NCI-H2196 treated with DMSO at 0.1 percent for 48 hours (cell line): ENCODE measurements around the gene ZNF620.
"Not testable (repeated sequence)": the region's sequence is repeated elsewhere in the genome, so short reads cannot be mapped to it uniquely, and the experiment has no call there.

Source experiments
- DNase-seq: peaks from one replicate; lab custom pipeline; 2025; ENCODE audit not compliant: unreplicated experiment; lab: John Stamatoyannopoulos, UW

Gene ZNF620

DNA sequence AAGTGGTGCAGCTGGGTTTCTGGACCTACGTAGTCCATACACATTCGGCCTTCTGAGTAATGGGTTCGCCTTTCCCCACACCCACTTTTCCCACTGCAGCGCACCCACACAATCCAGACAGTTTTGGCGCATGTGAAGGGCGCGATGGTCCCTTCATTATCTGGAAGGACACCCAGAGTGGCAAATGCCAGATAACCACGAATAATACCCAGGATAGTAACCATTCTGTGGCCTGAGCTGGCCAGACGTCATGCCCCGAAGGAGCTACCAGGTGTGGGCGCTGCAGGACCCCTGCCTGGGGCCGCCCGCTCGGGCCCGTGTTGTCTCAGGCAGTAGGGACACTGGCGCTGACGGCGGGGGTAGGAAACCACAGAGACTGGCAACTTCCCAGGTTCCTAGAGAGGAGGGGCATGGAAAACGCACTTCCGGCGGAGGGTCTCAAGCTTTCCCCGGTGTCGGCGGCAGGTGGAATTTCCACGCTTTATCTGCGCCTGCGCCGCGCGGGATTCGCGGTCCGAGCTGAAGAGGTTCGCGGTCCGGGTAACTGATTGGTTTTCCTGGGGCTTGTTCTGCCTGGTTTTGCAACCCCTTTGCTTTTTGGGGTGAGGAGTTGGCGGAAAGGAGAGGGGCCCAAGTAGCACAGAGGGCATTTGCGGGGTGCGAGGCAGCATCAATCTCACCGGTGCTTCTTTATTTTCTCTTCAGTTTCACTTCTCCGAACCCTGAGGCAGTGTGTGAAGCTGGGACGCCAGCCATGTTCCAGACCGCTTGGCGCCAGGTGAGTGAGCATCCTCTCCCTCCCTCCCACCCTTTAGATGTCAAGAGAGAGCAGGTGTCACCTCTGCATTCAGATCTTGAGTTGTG lies at the start of gene ZNF620:
Gene ZNF620, plus strand, starts transcription at position 441 of the 864 bp plus-strand sequence. Its CDS starts 314 bp downstream, at position 755.
- peak; percentile 77 for DNase-seq

DNA sequence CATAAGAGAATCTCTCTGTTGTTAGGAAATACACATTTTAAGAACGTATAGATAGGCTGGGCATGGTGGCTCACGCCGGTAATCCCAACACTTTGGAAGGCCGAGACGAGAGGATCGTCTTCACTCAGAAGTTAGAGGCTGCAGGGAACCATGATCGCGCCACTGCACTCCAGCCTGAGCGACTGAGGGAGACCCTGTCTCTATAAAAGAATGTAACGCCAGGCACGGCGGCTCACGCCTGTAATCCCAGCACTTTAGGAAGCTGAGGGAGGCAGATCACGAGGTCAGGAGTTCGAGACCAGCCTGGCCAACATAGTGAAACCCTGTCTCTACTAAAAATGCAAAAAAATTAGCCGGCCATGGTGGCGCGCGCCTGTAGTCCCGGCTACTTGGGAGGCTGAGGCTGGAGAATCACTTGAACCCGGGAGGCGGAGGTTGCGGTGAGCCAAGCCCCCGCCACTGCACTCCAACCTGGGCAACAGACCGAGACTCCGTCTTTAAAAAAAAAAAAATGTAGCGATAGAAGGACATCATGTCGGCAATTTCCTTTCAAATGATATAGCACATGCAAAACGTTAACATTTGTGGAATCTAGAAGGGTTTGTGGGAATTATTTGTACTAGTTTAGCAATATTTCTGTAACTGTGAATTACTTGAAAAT lies 49.4 kb upstream of the ZNF620 start:
- no peak for DNase-seq

DNA sequence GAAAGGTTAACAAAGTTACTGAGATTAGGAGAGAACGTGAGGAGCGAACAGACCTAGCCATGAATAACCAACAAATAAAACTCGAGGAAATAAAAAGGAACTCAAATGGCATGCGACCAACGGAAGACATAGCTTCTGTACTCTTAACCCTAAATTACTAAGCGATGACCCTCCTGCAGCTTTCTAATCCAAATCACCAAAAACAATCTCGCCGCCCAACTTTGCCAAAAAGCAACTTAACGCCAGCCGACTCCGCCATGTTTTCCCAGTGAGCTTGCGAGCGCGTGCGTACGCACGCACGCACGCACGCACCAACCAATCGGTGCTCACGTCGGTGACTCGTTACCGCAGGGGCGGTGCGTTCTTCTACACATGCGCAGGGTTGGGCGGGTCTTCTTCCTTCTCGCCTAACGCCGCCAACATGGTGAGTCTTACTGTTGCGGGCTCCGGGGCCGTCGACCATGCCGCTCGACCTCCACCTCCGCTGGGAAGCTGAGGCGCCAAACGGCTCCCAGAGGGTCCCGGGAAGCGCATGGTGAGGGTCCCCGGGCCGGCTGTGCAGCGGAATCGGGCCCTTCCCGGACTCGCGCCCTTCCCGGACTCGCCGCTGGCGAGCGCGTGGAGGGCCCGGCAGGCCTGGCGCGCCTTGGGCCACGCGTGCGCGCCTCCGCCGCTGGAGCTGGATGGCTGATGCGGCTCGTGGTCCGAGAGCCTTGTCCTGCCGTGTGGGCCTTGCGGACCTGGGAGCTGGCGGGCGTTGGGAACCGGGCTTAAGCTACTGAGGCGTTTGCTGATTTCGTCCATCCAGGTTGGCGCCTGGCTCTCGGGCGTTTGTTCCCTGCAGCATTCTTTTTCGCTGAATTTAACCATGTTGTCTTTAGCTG lies 48.7 kb upstream of the ZNF620 start, which contains the start of gene RPL14:
Gene RPL14, plus strand, starts transcription at position 400 of the 884 bp plus-strand sequence. Its CDS starts 133 bp downstream, at position 533.
- peak; percentile 58 for DNase-seq

DNA sequence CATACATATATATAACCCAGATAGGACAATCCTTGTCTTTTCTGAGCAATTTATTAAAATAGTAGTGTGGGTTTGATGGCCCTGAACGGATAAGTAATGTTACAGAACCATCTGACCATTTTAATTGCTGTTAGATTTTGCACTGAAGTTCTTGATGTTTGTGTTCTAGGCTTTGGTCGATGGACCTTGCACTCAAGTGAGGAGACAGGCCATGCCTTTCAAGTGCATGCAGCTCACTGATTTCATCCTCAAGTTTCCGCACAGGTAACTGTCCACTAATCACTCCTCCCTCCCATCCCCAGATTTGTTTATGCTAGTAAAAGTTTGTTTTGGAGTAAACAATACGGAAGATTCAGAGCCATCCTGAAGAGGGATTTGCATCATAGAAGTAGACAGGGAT lies 47.4 kb upstream of the ZNF620 start:
- no peak for DNase-seq

DNA sequence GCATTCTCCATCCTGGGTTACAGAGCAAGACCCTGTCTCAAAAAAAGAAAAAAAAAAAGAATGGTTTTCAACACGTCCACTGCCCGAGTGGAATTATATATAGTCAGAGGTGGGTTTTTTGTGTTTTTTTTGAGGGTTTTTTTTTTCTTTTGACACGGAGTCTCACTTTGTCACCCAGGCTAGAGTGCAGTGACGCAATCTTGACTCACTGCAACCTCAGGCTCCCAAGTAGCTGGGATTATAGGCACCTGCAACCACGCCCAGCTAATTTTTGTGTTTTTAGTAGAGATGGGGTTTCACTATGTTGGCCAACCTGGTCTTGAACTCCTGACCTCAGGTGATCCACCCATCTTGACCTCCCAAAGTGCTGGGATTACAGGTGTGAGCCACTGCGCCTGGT lies 45.4 kb upstream of the ZNF620 start:
- DNase-seq, result not testable (repeated sequence)

DNA sequence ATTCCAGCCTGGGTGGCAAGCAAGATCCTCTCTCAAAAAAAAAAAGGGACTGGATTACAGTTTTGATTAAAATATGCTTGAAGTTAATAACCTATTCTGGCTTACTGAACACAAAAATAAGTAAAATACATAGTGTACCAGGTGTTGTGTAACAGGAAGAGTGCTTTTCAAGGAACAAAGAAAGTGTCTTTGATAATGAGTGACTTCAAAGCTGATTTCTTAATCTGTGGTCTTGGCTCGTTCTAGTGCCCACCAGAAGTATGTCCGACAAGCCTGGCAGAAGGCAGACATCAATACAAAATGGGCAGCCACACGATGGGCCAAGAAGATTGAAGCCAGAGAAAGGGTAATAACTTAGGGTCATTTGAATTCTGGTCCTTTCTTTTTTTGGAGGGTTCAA lies 44.7 kb upstream of the ZNF620 start:
- no peak for DNase-seq

DNA sequence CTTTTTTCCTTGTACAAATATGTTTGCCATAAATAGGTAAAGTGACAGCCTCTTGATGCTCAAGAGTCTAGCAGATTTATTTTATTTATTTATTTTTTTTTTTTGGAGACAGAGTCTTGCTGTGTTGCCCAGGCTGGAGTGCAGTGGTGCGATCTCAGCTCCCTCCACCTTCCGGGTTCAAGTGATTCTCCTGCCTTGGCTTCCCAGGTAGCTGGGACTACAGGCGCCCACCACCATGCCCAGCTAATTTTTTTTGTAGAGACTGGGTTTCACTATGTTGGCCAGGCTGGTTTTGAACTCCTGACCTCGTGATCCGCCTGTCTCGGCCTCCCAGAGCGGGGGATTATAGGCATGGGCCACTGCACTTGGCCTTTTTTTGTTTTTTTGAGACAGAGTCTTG lies 43.0 kb upstream of the ZNF620 start:
- DNase-seq, result not testable (repeated sequence)

DNA sequence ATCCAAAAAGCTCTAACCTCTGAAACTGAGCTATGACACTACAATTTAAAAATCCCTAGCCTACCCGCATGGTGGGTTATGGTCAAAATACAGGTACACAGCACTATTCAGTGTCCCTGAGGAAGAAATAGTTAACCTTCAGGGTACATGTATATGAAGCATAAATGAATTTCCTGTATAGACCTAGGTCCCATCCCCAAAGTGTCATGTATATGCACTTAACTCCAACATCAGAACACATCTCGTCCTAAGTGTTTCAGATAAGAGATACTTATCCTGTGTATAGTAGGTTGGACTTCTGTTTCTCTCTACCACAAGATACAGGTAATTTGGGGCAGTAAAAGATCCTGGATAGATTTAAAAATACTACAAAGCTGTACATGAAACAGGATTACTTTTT lies 42.3 kb upstream of the ZNF620 start:
- no peak for DNase-seq

DNA sequence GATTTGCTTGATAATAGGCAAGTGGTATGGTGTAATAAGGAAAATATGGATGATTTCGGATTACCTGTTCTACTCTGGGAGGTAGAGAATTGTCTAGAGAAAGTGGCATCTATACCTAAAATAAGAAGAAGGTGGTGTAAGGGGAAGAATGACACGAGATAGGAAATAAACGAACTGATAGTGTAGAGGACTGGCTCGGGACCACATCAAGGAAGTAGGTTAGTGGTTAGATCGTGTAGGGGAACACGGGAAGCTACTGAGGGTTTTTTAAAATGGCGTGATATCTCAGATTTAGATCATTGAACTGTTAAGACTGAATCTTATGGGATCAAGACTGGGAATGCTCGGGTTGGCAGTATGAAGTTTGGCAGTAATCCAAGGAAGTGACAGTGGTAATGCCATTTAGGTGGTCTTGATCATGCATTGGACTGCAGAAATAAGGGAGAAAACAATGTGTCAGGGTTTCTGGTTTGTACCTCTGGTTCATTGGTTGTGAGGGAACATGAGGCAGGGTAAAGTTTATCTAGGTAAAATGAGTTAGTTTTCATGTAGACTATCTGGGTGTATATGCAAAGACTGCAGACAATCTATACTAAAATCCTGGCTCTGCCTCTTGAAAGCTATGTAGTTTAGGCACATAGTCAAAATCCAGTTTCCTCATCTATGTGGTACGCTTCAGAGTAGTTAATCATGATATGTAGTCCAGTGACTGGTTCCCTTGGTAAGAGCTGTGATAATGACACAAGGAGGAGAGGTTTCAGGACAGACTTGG lies 41.3 kb upstream of the ZNF620 start:
- DNase-seq, result no peak

DNA sequence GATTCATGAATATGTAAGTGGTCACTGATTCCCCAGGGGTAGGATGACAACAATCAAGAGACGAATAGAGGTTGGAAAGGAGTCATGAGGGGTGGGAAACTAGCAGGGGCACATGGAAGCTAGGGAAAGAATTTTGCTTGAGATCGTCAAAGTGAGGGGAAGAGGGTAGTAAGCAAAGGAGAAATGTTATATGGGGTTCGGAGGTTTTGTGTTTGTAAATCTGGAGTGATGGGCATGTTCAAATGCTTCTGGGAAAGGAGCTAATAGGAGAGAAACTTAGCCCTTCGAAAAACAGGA lies 40.8 kb upstream of the ZNF620 start:
- DNase-seq, result no peak

DNA sequence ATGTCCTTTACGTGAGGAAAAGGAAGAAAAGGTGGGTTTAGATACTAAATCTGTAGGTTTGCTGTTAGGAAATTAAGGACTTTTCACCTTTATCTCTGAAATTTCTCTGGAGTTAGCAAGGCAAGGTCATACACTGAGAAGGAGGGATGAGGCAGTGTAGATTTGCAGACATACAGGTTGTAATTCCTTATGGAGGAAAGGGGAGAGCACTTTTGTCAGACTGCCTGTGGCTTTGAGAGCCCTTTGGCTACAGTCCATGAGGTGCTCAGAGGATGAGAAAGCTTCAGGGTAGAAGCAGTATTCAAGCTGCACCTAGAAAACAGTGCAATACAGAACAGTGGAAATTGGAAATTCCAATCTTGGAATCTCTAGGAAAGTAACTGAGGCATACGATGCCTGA lies 40.4 kb upstream of the ZNF620 start:
- no peak for DNase-seq

DNA sequence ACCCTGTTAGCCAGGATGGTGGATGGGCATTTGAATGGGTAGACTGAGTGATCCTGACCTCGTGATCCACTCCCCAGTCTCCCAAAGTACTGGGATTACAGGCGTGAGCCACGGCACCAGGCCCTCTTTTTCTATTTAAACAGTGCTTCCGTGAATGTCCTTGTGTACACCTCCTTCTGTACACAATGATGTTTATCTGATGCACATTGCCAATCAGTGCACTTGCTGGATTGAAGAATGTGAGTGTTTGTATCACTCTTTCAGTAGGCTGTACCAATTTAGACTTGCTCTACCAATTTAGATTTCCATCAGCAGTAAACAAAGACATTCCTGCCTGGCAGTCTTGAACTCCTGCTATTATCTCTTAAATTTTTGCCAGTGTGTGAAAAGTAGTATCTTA lies 37.8 kb upstream of the ZNF620 start:
- no peak for DNase-seq

DNA sequence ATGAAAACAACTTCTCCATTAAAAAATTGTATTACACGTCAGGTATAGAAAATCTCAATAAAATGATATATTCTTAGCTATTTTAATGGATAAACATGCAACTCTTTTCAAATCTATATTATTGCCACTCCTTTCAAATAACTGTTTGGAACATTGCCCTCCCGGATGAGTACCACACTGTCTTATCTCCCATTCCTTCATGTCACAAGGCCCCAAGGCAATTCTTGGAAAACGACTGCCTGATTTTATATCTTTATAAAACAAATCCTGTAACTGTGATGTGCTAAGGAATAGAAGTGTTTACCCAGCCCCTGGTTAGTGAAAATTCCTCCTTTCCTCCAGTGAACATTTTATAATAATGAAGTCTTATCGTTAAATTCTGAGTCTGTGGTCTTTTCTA lies 35.1 kb upstream of the ZNF620 start:
- DNase-seq, result no peak

DNA sequence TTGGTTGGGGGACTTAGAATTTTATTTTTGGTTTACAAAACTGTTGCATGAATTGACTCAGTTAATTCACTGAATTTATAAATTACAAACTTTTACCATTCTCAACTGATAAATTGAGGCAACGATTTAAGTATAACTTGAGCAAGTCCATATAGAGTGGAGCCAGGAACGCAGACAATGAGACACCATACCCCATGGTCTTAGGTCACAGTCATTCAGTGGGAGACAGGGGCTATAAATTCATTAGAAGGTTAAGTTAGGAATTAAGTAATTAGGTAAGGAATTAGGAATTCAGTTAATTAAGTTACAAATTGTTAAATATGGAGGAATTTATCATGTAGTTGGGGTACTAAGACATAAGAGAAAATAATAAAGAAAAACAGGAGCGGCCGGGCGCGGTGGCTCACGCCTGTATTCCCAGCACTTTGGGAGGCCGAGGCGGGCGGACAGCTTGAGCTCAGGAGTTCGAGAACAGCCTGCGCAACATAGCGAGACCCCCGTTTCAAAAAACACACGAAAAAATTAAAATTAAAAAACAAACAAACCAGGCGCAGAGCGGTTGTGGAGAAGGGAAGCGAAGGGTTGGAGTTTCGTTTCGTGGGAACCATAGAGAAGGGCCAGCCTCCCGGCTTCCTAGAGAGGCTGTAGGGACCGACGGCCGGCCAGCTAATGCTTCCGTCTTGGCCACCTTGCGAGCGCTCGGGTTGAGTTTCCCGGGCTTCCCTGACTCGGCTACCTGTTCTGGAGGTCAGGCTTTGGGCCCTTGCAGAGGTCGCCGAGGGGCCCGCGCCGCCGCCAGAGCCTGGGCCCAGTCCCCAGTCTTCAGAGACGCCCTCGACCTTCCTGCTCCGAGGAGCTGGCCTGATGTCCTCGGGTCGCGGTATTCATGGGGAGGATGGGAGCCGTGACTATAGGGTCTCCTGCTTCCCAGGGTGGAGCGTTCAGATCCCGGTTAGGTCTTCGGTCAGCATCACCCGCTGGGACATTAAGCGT lies 29.1 kb upstream of the ZNF620 start, which contains the start of gene ZNF619:
Gene ZNF619, plus strand, starts transcription at position 645 of the 993 bp plus-strand sequence. CDS start 858 bp downstream, outside the sequence.
- DNase-seq, result peak; percentile 5

DNA sequence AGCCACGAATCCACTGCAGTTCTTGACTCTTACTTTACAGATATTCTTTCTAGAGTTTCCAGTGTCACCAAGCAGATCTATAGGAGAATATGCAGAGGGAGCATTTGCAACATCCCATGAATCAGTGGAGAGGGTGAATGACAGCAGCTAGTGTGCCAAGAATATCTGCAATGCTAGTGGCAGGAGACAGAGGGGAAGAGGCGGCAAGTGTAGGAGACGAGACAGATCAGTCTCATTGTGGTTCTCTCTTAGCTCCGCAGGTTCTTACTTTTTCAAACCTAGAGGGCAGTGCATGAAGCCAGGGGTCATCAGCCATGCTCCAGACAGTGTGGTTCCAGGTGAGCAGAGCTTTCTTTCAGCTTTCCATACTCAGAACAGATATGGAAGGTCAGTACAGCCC lies 28.2 kb upstream of the ZNF620 start:
- DNase-seq, result no peak

DNA sequence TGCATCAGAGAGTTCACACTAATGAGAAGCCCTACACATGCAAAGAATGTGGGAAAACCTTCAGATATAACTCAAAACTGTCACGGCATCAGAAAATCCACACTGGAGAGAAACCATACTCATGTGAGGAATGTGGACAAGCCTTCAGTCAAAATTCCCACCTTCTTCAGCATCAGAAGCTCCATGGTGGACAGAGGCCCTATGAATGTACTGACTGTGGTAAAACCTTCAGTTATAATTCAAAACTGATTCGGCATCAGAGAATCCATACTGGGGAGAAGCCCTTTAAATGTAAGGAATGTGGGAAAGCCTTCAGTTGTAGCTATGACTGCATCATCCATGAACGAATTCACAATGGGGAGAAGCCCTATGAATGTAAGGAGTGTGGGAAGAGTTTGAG lies 18.7 kb upstream of the ZNF620 start:
- DNase-seq, result no peak

DNA sequence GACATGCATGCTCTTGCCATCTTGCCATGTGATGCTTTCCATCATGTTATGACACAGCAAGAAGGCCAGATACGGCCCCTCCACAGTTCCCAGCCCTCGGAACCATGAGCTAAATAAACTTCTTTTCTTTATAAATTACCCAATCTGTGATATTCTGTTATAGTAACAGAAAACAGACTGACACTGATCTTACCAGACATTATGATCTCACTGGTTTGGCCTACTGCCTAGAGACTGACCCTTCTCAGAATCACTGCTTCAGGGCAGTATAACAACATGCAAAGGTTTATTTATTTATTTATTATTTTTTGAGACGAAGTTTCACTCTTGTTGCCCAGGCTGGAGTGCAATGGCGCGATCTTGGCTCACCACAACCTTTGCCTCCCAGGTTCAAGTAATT lies 14.9 kb upstream of the ZNF620 start:
- no peak for DNase-seq

DNA sequence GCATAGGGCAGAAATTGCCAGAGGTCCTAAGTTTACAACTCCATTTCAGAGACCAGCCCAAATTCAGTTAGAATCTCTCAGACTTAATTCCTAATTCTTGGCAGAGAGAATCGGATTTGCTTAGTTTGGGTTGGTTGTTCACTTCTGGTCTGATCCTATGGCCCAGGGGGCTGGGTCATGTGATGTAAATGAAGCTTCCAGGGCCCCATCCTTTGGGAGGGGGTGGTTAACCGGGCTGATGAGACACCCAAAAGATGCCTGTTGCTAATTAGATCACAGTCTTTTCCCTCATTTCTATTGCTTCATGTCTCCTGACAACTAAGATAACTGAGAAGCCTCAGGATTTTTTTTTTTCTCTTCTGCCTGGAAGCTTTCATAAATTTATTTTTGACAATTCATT lies 11.1 kb upstream of the ZNF620 start:
- no peak for DNase-seq

DNA sequence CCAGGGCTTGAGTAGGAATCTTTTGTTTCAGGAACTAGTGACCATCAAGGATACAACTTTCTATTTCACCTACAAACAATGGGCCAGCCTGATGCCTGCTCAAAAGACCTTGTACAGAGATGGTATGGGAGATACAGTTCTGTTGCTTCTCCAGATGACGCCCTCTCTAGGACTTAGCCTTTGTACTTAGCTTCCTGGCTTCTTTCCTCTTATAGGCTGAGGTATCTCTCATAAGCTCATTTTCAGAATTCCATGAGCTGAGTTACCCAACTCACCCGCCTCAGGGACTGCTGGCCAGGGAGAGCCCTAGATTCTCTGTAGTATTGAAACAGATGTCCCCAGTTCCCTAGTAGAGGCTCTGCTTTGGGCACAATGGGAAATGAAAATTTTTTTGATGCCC lies 8.6 kb upstream of the ZNF620 start:
- DNase-seq, result no peak
